ENCODE measurements around the gene VDAC1. TPM values are rescaled to one million over a fixed set of nuclear protein-coding genes. Genes with fewer than 3 reads are reported as not detected.

Gene VDAC1
- total and polyA plus RNA-seq, 3 experiments from 2014 or later, result 92.8 to 422 (median 409) TPM

GRCh38 chr5:134019636-134020035 is 14.9 kb upstream of the VDAC1 start:
- Mint-ChIP-seq H3K36me3 (no peaks in the 10 kb centered on the region), H3K9me3 (no peaks in the 10 kb centered on the region), H3K27ac (peak overlapping the region in 1 of 8 donors; percentile 3), H3K4me3 (no peak overlapping the region), H3K4me1 (no peaks in the 10 kb centered on the region), H3K27me3 (peaks cover 0 to 3% of the 10 kb centered on the region in 2 donors)
- no peak for DNase-seq
- H3K4me1 ChIP-seq (ENCODE audit: insufficient read depth, low read length), result no peaks in the 10 kb centered on the region
- no peak overlapping the region for H3K4me3 ChIP-seq (ENCODE audit: low read length)
- H3K27ac ChIP-seq (ENCODE audit: low read depth, low read length), result no peak overlapping the region
- POLR2A ChIA-PET, result interaction anchor here (0.6 kb wide), 1 partner anchor 45 kb away, joined by 7 read pairs; no protein-coding TSS in a partner anchor
- no peaks in the 10 kb centered on the region for H3K36me3 ChIP-seq (ENCODE audit: insufficient read depth, low read length)
- no peaks in the 10 kb centered on the region for H3K9me3 ChIP-seq (ENCODE audit: low read length)
- no peaks in the 10 kb centered on the region for H3K27me3 ChIP-seq (ENCODE audit: insufficient read depth, low read length, poor library complexity, severe bottlenecking)
- CTCF ChIA-PET, result interaction anchor here (0.8 kb wide), 1 partner anchor 45 kb away, joined by 3 read pairs; no protein-coding TSS in a partner anchor

GRCh38 chr5:134018986-134019316 is 14.2 kb upstream of the VDAC1 start:
- Mint-ChIP-seq H3K27me3 (peaks cover 0 to 6% of the 10 kb centered on the region in 2 donors), H3K36me3 (no peaks in the 10 kb centered on the region)

DNA sequence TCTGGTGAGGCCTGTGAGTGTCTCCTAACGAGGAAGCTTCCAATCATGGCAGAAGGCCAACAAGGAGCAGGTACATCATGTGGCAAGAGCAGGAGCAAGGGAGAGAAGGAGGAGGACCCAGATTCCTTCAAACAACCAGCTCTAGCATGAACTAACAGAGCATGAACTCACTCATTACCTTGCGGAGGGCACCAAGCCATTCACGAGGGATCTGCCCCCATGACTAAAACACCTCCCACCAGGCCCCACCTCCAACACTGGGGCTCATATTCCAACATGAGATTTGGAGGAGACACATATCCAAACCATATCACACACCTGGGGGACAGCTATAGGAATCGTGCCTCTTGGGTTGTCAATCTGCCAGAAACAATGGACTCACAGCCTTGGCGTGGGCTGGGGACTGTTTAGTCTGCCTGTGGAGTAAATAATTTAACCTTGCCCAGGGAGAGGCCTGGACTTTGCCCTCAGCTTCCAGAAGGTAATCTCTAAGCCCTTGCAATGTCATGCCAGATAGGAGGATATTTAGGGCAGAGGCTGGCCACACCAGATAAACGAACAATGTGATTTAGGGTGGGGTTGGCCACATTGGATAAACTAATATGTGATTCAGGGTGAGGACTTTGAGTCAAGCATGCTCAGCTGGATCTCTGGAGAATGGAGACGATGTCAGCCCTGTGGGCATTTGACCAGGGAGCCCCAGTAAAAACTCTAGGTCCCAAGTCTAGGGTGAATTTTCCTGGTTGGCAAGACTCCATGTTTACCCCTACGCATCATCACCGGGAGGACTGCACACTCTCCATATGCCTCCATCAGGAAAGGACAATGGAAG is 13.6 kb upstream of the VDAC1 start:
- no peaks in the 10 kb centered on the region for H3K4me1 Mint-ChIP-seq
- peak overlapping the region in 1 of 8 donors; percentile 26 for H3K27ac Mint-ChIP-seq
- Histone ChIP-seq H3K27me3 (ENCODE audit: insufficient read depth, low read length, poor library complexity, severe bottlenecking) (no peaks in the 10 kb centered on the region), H3K9me3 (ENCODE audit: low read length) (no peaks in the 10 kb centered on the region), H3K4me3 (ENCODE audit: low read length) (no peak overlapping the region), H3K36me3 (ENCODE audit: insufficient read depth, low read length) (no peaks in the 10 kb centered on the region), H3K4me1 (ENCODE audit: insufficient read depth, low read length) (no peaks in the 10 kb centered on the region), H3K27ac (ENCODE audit: low read depth, low read length) (no peak overlapping the region)
- no peaks in the 10 kb centered on the region for H3K36me3 Mint-ChIP-seq
- H3K27me3 Mint-ChIP-seq, result peaks cover 1 to 8% of the 10 kb centered on the region in 2 donors
- H3K4me3 Mint-ChIP-seq, result no peak overlapping the region
- POLR2A ChIA-PET, result no interaction called here
- no peaks in the 10 kb centered on the region for H3K9me3 Mint-ChIP-seq
- CTCF ChIA-PET, result interaction anchor here (0.8 to 1.4 kb wide), 2 partner anchors 21 to 47 kb away, joined by 3 read pairs; no protein-coding TSS in a partner anchor
- no peak for DNase-seq

More at GRCh38 chr5:134018986-134019316, 14.2 kb upstream of the VDAC1 start:
- DNase-seq, result no peak
- no peak overlapping the region for H3K4me3 ChIP-seq (ENCODE audit: low read length)
- no peaks in the 10 kb centered on the region for H3K4me1 Mint-ChIP-seq
- no peaks in the 10 kb centered on the region for H3K9me3 ChIP-seq (ENCODE audit: low read length)
- H3K4me3 Mint-ChIP-seq, result no peak overlapping the region
- no peaks in the 10 kb centered on the region for H3K27me3 ChIP-seq (ENCODE audit: insufficient read depth, low read length, poor library complexity, severe bottlenecking)
- H3K36me3 ChIP-seq (ENCODE audit: insufficient read depth, low read length), result no peaks in the 10 kb centered on the region
- no peaks in the 10 kb centered on the region for H3K4me1 ChIP-seq (ENCODE audit: insufficient read depth, low read length)
- H3K9me3 Mint-ChIP-seq, result no peaks in the 10 kb centered on the region
- ChIA-PET POLR2A (no interaction called here), CTCF (interaction anchor here (0.8 to 1.4 kb wide), 2 partner anchors 20 to 46 kb away, joined by 3 read pairs; no protein-coding TSS in a partner anchor)
- H3K27ac Mint-ChIP-seq, result no peak overlapping the region
- no peak overlapping the region for H3K27ac ChIP-seq (ENCODE audit: low read depth, low read length)

DNA sequence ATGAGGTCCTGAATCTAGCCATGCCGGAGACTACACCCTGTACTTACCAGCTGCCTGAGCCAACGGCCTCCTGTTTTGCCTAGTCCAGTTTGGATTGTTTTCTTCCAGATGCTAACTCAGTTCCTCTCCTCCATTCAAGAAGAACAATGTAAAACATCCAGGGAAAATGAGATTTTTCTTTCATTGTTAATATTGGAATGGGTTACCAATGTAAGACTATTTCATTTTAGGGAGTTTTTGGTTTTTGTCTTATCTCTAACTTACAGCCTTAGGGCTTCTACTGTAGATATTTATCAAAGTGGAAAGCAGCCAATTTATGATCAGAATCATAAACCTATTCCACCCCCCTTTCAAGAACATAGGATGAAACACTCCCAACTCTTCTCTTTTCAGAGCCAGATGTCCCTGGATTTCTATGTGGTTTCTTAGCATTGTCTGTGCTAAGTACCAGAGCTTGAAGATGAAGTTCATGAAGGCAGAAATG is 3.5 kb upstream of the VDAC1 start:
- Mint-ChIP-seq H3K27me3 (peaks cover 7 to 21% of the 10 kb centered on the region in 2 donors), H3K36me3 (peaks cover 0 to 3% (median 0%) of the 10 kb centered on the region in 3 donors), H3K9me3 (no peaks in the 10 kb centered on the region), H3K4me3 (peak overlapping the region in 1 of 7 donors; percentile 72), H3K4me1 (peaks cover 11 to 17% (median 14%) of the 10 kb centered on the region in 3 donors), H3K27ac (peak overlapping the region in 2 of 8 donors; percentile 75 to 97)
- Histone ChIP-seq H3K4me3 (ENCODE audit: low read length) (no peak overlapping the region), H3K4me1 (ENCODE audit: insufficient read depth, low read length) (peaks cover 15% of the 10 kb centered on the region), H3K9me3 (ENCODE audit: low read length) (no peaks in the 10 kb centered on the region), H3K27me3 (ENCODE audit: insufficient read depth, low read length, poor library complexity, severe bottlenecking) (no peaks in the 10 kb centered on the region), H3K27ac (ENCODE audit: low read depth, low read length) (no peak overlapping the region), H3K36me3 (ENCODE audit: insufficient read depth, low read length) (no peaks in the 10 kb centered on the region)
- ChIA-PET POLR2A (no interaction called here), CTCF (interaction anchor here (1.2 to 3.0 kb wide), 2 partner anchors 28 to 31 kb away, joined by 4 to 9 read pairs; no protein-coding TSS in a partner anchor)
- DNase-seq, result no peak

- H3K4me3 ChIP-seq (ENCODE audit: low read length), result no peak overlapping the region
- peaks cover 0 to 3% (median 0%) of the 10 kb centered on the region in 3 donors for H3K36me3 Mint-ChIP-seq
- peaks cover 21% of the 10 kb centered on the region for H3K4me1 ChIP-seq (ENCODE audit: insufficient read depth, low read length)
- H3K27ac Mint-ChIP-seq, result peak overlapping the region in 4 of 8 donors; percentile 43 to 98 (median 96)
- CTCF ChIA-PET, result interaction anchor here (1.1 to 3.0 kb wide), 3 partner anchors 18 to 731 kb away, joined by 3 to 9 read pairs (median 3); partner anchors contain the start of gene CAMLG
- H3K4me1 Mint-ChIP-seq, result peaks cover 16 to 23% (median 20%) of the 10 kb centered on the region in 3 donors
- H3K9me3 Mint-ChIP-seq, result no peaks in the 10 kb centered on the region
- H3K27ac ChIP-seq (ENCODE audit: low read depth, low read length), result no peak overlapping the region
- peaks cover 7 to 15% of the 10 kb centered on the region in 2 donors for H3K27me3 Mint-ChIP-seq
- peak overlapping the region in 2 of 7 donors; percentile 18 to 72 for H3K4me3 Mint-ChIP-seq
- no peaks in the 10 kb centered on the region for H3K36me3 ChIP-seq (ENCODE audit: insufficient read depth, low read length)
- no peaks in the 10 kb centered on the region for H3K27me3 ChIP-seq (ENCODE audit: insufficient read depth, low read length, poor library complexity, severe bottlenecking)
- no peaks in the 10 kb centered on the region for H3K9me3 ChIP-seq (ENCODE audit: low read length)
- POLR2A ChIA-PET, result no interaction called here
- no peak for DNase-seq
These were observed 2.9 kb upstream of the VDAC1 start for GRCh38 chr5:134007581-134008265.

GRCh38 chr5:134006115-134006514 is 1.3 kb upstream of the VDAC1 start:
- Histone ChIP-seq H3K36me3 (ENCODE audit: insufficient read depth, low read length) (peaks cover 1% of the 10 kb centered on the region), H3K27me3 (ENCODE audit: insufficient read depth, low read length, poor library complexity, severe bottlenecking) (no peaks in the 10 kb centered on the region), H3K4me1 (ENCODE audit: insufficient read depth, low read length) (peaks cover 28% of the 10 kb centered on the region), H3K4me3 (ENCODE audit: low read length) (no peak overlapping the region), H3K9me3 (ENCODE audit: low read length) (no peaks in the 10 kb centered on the region), H3K27ac (ENCODE audit: low read depth, low read length) (no peak overlapping the region)
- H3K4me3 Mint-ChIP-seq, result peak overlapping the region in 6 of 7 donors; percentile 56 to 96 (median 88)
- peak overlapping the region in 7 of 8 donors; percentile 91 to 98 (median 97) for H3K27ac Mint-ChIP-seq
- POLR2A ChIA-PET, result no interaction called here
- H3K27me3 Mint-ChIP-seq, result peaks cover 2 to 3% of the 10 kb centered on the region in 2 donors
- peaks cover 30 to 38% (median 34%) of the 10 kb centered on the region in 3 donors for H3K4me1 Mint-ChIP-seq
- no peak for DNase-seq
- peaks cover 0 to 9% (median 1%) of the 10 kb centered on the region in 3 donors for H3K36me3 Mint-ChIP-seq
- CTCF ChIA-PET, result no interaction called here
- no peaks in the 10 kb centered on the region for H3K9me3 Mint-ChIP-seq

DNA sequence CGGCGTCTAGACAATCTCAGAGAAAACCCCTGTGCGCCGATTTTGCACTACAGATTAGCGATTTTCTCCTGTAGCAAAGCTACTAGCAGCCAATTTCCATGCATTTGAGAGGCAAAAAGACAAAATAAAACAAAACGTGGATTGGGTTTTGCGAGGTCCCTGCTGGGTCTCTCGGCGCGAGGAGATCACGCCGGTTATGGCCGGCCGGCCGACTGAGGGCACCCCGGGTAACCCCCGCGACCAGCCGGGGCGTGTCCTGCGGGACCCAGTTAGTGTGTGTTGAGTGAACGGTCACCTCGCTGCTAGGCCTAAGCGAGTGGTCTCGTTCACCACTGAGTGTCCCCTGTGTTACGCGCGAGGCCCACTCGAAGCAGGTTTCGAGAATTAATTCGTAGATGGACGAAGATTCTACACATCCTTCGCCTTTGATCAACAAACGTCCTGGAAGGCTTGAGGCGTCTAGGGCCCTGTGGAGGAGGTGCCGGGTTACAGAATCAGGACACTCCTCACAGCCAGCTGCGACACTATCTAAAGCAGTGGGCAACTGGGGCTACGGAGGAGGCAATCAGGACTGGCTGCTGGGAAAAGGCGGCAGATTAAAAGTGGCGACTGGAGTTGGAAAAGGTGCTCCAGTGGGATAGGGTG is 764 bp upstream of the VDAC1 start:
- ChIA-PET CTCF (interaction anchor here (2.0 kb wide), 1 partner anchor 34 kb away, joined by 12 read pairs; no protein-coding TSS in a partner anchor), POLR2A (interaction anchor here (0.7 to 2.8 kb wide), 8 partner anchors 21 to 733 kb away, joined by 3 to 15 read pairs (median 3); partner anchors contain the start of genes CAMLG, PPP2CA and SKP1)
- peak overlapping the region; percentile 94 for H3K27ac ChIP-seq (ENCODE audit: low read depth, low read length)
- peak overlapping the region; percentile 66 for H3K4me3 ChIP-seq (ENCODE audit: low read length)
- peaks cover 33% of the 10 kb centered on the region for H3K4me1 ChIP-seq (ENCODE audit: insufficient read depth, low read length)
- no peaks in the 10 kb centered on the region for H3K27me3 ChIP-seq (ENCODE audit: insufficient read depth, low read length, poor library complexity, severe bottlenecking)
- H3K36me3 ChIP-seq (ENCODE audit: insufficient read depth, low read length), result peaks cover 5% of the 10 kb centered on the region
- Mint-ChIP-seq H3K27me3 (no peaks in the 10 kb centered on the region), H3K36me3 (peaks cover 0 to 14% (median 1%) of the 10 kb centered on the region in 3 donors), H3K4me3 (peak overlapping the region; percentile 83 to 96 (median 88)), H3K27ac (peak overlapping the region; percentile 91 to 98 (median 96)), H3K9me3 (no peaks in the 10 kb centered on the region), H3K4me1 (peaks cover 32 to 43% (median 40%) of the 10 kb centered on the region in 3 donors)
- no peaks in the 10 kb centered on the region for H3K9me3 ChIP-seq (ENCODE audit: low read length)
- peak in 1 of 5 donors; percentile 49 for DNase-seq
